SK-N-SH treated with all-trans-retinoic acid at 6 μM for 48 hours (cell line): Measurements from ENCODE around the gene BSG.

Experiments
- ARNTL ChIP-seq: fragments of 450-650 bp; formaldehyde crosslinking; IDR thresholded peaks from 2 replicates; pipeline ENCODE4 v1.5.0; 2020; ENCODE audit warnings: low read depth, mild to moderate bottlenecking, moderate library complexity, borderline replicate concordance
- BACH2 ChIP-seq: fragments of 250-450 bp; sonication (Bioruptor Pico); IDR thresholded peaks from 2 replicates; pipeline ENCODE4 v1.9.0; 2021; ENCODE audit warnings: mild to moderate bottlenecking, borderline replicate concordance
- GLIS3 ChIP-seq: fragments of 250-450 bp; sonication (Bioruptor Pico); IDR thresholded peaks from 2 replicates; pipeline ENCODE4 v1.5.0; 2020; ENCODE audit warnings: mild to moderate bottlenecking, moderate library complexity
- ISL1 ChIP-seq: fragments of 250-450 bp; sonication (Bioruptor Pico); IDR thresholded peaks from 2 replicates; pipeline ENCODE4 v2.1.2; 2022; ENCODE audit warnings: mild to moderate bottlenecking, moderate library complexity
- RARB ChIP-seq: fragments of 250-450 bp; sonication (Bioruptor Pico); IDR thresholded peaks from 2 replicates; pipeline ENCODE4 v1.8.0; 2021; ENCODE audit warnings: mild to moderate bottlenecking, moderate library complexity
- TCF4 ChIP-seq: fragments of 250-450 bp; sonication (Bioruptor Pico); IDR thresholded peaks from 2 replicates; pipeline ENCODE4 v1.8.0; 2021; ENCODE audit warnings: mild to moderate bottlenecking, moderate library complexity, borderline replicate concordance
- TOX ChIP-seq: fragments of 250-450 bp; sonication (Bioruptor Pico); IDR thresholded peaks from 2 replicates; pipeline ENCODE4 v1.8.0; 2021; ENCODE audit warnings: mild to moderate bottlenecking, moderate library complexity, borderline replicate concordance
- ZFP30 ChIP-seq: fragments of 450-650 bp; formaldehyde crosslinking; IDR thresholded peaks from 2 replicates; pipeline ENCODE4 v1.5.0; 2022; ENCODE audit warnings: mild to moderate bottlenecking, moderate library complexity
- ZNF8 ChIP-seq: fragments of 450-650 bp; formaldehyde crosslinking; IDR thresholded peaks from 2 replicates; pipeline ENCODE4 v1.5.0; 2020; ENCODE audit warnings: mild to moderate bottlenecking, moderate library complexity
- TF ChIP-seq, protein P1 (sequence below): fragments of 250-450 bp; sonication (Bioruptor Pico); IDR thresholded peaks from 2 replicates; pipeline ENCODE4 v1.8.0; 2020; ENCODE audit warnings: mild to moderate bottlenecking, moderate library complexity, borderline replicate concordance
- TF ChIP-seq, protein P2 (sequence below): fragments of 250-450 bp; sonication (Bioruptor Pico); IDR thresholded peaks from 2 replicates; pipeline ENCODE4 v1.5.1; 2021; ENCODE audit warnings: mild to moderate bottlenecking, moderate library complexity

DNA sequence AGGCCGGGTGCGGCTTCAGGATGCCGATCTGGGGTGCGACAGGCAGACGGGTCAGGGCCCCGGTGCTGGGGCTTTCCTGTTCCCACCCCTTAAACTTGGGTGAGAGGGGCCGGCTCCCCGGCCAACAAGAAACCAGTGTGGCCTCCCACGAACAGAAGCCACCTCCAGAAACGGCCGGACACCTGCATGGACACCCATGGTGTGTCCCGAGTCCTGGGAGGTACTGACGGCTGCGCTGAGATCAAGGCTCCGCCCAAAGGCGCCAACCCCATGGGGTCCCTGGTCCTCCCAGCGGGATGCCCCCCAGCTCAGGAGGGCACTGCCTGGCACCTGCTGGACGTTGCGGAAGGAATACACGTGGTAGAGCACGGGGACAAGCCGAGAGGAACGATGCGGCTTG is 49.4 kb downstream of the BSG start:
- TF ChIP-seq ZFP30 (no peak), BACH2 (CRISPR knock-in tag) (no peak), ZNF8 (CRISPR knock-in tag) (no peak), TCF4 (CRISPR knock-in tag) (no peak), GLIS3 (CRISPR knock-in tag) (no peak), TOX (CRISPR knock-in tag) (no peak), ARNTL (CRISPR knock-in tag) (no peak), RARB (CRISPR knock-in tag) (no peak), ISL1 (CRISPR knock-in tag) (no peak)
- TF ChIP-seq, protein P1, sequence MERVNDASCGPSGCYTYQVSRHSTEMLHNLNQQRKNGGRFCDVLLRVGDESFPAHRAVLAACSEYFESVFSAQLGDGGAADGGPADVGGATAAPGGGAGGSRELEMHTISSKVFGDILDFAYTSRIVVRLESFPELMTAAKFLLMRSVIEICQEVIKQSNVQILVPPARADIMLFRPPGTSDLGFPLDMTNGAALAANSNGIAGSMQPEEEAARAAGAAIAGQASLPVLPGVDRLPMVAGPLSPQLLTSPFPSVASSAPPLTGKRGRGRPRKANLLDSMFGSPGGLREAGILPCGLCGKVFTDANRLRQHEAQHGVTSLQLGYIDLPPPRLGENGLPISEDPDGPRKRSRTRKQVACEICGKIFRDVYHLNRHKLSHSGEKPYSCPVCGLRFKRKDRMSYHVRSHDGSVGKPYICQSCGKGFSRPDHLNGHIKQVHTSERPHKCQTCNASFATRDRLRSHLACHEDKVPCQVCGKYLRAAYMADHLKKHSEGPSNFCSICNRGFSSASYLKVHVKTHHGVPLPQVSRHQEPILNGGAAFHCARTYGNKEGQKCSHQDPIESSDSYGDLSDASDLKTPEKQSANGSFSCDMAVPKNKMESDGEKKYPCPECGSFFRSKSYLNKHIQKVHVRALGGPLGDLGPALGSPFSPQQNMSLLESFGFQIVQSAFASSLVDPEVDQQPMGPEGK (CRISPR knock-in tag), result no peak
- TF ChIP-seq, protein P2, sequence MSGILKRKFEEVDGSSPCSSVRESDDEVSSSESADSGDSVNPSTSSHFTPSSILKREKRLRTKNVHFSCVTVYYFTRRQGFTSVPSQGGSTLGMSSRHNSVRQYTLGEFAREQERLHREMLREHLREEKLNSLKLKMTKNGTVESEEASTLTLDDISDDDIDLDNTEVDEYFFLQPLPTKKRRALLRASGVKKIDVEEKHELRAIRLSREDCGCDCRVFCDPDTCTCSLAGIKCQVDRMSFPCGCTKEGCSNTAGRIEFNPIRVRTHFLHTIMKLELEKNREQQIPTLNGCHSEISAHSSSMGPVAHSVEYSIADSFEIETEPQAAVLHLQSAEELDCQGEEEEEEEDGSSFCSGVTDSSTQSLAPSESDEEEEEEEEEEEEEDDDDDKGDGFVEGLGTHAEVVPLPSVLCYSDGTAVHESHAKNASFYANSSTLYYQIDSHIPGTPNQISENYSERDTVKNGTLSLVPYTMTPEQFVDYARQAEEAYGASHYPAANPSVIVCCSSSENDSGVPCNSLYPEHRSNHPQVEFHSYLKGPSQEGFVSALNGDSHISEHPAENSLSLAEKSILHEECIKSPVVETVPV, result no peak
